GM18858 (cell line): ENCODE measurements around the gene TSPAN19.
"Not testable (repeated sequence)": the region's sequence is repeated elsewhere in the genome, so short reads cannot be mapped to it uniquely, and the experiment has no call there.

ENCODE experiments used
- ATAC-seq: cut with Tn5 transposase; IDR thresholded peaks from one replicate; pipeline ENCODE4 v1.9.1; 2021; ENCODE audit not compliant: unreplicated experiment

The TSPAN19 gene

GRCh38 chr12:85036234-85036707 is at the start of gene TSPAN19, which contains the start of gene LRRIQ1:
Gene TSPAN19, minus strand, starts transcription at chr12:85036277. Its CDS starts 6,331 bp downstream, at chr12:85029946.
Gene LRRIQ1, plus strand, starts transcription at chr12:85036351. Its CDS starts 1,826 bp downstream, at chr12:85038177.
- peak; percentile 99 for ATAC-seq

- ATAC-seq = no peak
These were observed 49.0 kb upstream of the TSPAN19 start for GRCh38 chr12:85085066-85085465.

- ATAC-seq = peak; percentile 71
These were observed 40.8 kb upstream of the TSPAN19 start for GRCh38 chr12:85076688-85077430.

- no peak for ATAC-seq
These were observed 36.7 kb upstream of the TSPAN19 start for GRCh38 chr12:85072826-85073225.

DNA sequence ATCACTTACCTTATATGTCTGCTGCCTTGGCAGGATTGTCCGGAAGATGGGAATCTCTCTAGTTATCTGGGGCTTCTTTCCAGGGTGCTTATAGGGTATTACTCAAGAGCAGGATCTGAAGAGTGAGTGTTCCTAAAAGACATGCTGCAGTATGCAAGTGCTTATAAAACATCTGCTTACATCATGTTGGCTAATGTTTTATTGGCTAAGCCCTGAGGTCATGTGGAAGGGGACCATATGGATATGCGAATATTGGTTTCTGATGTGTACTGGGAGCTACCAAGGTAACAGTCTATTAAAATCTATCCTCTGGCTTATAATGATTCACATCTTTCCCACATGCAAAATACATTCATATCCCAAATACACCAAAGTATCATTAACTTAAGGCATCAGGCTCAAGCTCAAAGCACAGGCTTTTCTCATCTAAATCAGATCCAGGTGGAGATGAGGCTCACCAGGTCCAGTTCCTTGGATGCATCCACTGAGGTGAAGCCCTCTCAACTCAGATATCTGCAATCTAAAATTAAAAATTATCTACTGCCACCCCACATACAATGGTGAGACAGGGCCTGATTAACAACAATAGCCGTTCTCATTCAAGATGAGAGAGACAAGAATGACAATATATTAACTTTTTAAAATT is 29.9 kb upstream of the TSPAN19 start:
- ATAC-seq = no peak

- ATAC-seq = no peak
These were observed 24.8 kb upstream of the TSPAN19 start for GRCh38 chr12:85060916-85061315.

GRCh38 chr12:85059594-85059993 is 23.5 kb upstream of the TSPAN19 start:
- ATAC-seq = no peak

DNA sequence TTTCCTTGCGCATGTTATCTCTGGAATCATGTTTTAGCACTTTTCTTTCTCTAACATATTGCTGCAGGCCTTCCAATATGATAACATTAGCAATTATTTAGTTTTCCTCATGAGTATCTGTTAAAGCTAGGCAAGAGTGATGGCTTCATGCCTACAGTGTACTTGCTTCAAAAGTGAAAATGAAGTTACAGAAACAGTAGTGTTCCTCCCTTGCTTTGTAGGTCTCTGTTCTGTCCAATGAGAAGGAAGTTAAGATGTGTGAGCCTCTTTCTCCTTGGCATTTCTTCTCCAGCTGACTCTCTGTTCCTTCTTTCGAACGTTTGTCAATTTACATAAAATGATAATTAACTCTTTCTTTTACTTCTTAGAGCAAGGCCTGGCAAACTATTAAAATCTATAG is 22.3 kb upstream of the TSPAN19 start:
- no peak for ATAC-seq

- no peak for ATAC-seq
These were observed 21.4 kb upstream of the TSPAN19 start for GRCh38 chr12:85057370-85057963.

DNA sequence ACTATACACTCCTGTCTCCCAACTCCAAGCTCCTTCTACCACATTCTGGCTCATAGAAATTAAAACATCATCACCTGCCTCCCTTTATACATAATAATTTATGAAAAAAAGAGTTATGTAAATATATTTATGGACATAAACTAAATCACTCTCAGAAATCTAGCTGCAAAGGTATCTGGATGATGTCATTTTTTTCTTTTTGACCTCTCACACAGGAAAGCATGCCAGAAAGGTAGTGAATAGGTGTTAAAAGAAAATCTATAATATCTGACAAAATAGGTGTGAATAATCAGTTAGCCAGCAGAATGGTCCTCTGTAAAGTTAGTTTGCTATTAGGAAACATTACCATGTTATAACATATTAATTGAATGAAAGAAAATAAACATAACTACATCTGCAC is 7.8 kb upstream of the TSPAN19 start:
- ATAC-seq = no peak

DNA sequence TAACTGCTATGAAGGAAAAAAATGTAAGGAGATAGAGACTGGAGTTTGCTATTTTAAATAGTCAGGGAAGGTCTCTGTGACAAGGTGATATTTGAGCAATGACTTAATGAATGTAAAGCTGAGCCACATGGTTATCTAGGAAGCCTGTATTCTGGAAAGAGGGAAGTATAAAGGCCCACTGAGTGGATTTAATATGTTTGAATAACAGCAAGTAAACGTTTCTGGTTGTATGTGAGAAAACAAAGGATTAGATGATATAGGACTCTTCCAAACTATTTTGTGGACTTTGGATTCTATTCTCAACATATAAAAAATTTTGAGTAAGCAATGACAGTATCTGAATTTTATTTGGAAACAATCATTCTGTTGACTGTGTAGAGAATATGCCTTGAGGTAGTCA is 5.3 kb upstream of the TSPAN19 start:
- ATAC-seq = no peak

DNA sequence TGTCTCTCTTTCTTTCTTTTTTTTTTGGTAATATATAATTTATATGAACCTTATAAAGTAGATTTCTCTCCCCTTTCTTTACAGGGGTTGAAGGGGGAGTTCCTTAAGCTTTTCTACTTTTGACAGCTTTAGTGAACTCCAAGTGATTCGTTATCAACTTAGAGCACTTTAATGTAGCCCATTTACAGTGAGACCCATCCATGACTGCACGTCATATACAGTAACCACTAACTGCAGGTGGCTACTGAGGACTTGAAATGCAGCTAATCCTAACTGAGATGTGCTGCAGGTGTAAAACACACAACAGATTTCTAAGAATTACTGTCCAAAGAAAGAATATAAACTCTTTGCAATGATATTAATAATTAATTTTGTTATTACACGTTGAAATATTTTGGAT is 656 bp upstream of the TSPAN19 start:
- no peak for ATAC-seq

DNA sequence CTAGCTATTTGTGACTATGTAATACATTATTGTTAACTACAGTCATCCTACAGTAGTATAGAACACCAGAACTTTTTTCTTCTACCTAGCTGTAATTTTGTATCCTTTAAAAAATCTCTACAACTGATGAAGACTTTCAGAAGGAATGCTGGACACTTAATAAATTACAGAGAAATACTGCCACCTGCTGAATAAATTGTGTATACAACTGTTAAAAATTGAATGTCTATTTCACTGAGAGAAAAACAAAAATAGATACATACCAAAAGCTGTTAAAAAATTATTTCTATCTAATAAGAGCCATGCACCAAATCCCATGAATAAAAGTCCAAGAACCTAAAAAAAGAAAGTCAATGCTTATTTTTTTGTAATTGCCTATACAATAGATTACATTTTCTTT is 6.6 kb downstream of the TSPAN19 start:
- ATAC-seq = no peak

- ATAC-seq = no peak
These were observed 18.0 kb downstream of the TSPAN19 start for GRCh38 chr12:85018098-85018497.

GRCh38 chr12:85017618-85018017 is 18.5 kb downstream of the TSPAN19 start:
- no peak for ATAC-seq

- no peak for ATAC-seq
These were observed 18.9 kb downstream of the TSPAN19 start for GRCh38 chr12:85017133-85017532.

- ATAC-seq = no peak
These were observed 19.7 kb downstream of the TSPAN19 start for GRCh38 chr12:85016413-85016812.

- no peak for ATAC-seq
These were observed 28.2 kb downstream of the TSPAN19 start for GRCh38 chr12:85007836-85008235.

DNA sequence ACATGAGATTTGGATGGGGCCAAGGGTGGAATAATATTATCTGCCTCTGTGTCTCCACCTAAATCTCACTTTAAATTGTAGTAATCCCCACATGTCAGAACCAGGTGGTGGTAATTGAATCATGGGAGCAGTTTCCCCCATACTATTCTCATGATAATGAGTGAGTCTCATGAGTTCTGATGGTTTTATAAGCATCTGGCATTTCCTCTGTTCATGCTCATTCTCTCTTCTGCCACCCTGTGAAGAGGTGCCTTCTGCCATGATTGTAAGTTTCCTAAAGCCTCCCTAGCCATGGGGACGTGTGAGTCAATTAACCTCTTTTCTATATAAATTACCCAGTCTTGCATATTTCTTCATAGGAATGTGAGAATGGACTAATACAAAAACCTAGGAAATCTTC is 29.9 kb downstream of the TSPAN19 start:
- no peak for ATAC-seq

- ATAC-seq = no peak
These were observed 30.5 kb downstream of the TSPAN19 start for GRCh38 chr12:85005615-85006014.

GRCh38 chr12:85005047-85005446 is 31.0 kb downstream of the TSPAN19 start:
- not testable (repeated sequence) for ATAC-seq

DNA sequence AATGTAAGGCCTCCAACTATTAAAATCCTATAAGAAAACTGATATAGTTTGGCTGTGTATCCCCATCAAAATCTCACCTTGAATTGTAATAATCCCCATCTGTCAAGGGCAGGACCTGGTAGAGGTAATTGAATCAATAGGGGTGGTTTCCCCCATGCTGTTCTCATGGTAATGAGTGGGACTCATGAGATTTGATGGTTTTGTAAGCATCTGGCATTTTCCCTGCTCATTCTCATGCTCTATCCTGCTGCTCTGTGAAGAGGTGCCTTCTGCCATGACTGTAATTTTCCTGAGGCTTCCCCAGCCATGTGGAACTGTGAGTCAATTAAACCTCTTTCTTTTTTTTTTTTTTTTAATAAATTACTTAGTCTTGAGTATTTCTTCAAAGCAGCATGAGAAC is 31.9 kb downstream of the TSPAN19 start:
- no peak for ATAC-seq
